Right kidney (tissue), 1 donor: ENCODE data around the gene TPSB2.
"Not testable (repeated sequence)": the region's sequence is repeated elsewhere in the genome, so short reads cannot be mapped to it uniquely, and the experiment has no call there.

Experiments used
- DNase-seq: peaks from one replicate; pipeline ENCODE4 v3.0.0-alpha.2; 2016

The TPSB2 gene

DNA sequence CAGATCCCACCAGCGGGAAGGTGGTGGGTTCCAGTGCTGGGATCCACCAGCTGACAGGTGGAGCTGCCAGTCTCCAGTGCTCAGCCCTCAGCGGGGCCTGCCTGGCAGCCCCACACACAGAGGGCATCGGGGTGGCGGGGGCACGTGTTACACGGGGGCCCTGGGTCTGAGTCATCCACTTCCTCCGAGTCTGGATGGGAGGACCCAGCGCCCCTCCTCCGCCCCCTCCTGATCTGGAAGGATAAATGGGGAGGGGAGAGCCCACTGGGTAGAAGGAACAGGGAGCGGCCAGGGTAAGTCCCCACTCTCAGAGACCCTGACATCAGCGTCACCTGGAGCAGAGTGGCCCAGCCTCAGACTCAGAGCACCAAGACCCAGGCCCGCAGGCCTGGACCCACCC is 10.5 kb upstream of the TPSB2 start, which contains the start of gene TPSAB1:
Gene TPSAB1 (plus strand): TSS at position 270 of the 400 bp plus-strand sequence. CDS start 234 bp downstream, outside the sequence.
- DNase-seq: not testable (repeated sequence)

DNA sequence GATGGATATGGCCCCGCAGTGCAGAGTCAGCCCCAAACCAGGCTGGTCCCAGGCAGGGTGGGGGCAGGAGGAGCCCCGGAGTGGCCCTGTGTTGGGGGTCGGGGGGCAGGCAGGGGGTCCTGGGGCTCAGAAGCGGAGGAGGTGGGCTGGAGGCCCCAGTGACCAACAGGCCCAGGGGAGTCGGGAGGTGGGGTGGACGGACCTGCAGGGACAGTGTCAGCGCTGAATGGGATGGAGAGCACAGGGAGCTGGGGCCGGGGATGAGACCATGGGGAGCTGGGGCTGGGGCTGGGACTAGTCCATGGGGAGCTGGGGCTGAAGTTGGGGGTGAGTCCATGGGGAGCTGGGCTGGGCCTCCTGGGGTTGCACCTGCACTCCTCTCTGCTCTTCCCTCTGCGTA is 9.6 kb upstream of the TPSB2 start:
- not testable (repeated sequence) for DNase-seq

DNA sequence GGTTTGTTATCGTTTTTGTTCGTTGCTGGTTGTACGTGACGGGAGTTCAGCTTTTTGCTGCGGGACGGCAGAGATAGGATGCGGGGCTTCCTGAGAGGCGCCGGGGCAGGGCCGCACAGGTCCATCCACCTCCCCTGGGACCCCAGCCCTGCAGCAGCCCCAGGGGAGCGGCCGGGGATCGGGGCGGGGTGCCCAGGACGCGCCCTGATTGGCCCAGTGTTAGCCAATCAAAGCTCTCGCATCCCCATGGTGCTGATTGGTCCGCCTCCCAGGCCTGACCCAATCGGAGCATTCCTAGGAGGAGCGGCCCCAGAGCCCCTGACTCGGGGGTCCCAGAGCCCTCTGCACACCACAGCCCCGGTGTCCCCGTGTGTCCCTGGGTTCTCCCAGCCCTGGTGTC is 8.9 kb upstream of the TPSB2 start:
- DNase-seq: not testable (repeated sequence)

DNA sequence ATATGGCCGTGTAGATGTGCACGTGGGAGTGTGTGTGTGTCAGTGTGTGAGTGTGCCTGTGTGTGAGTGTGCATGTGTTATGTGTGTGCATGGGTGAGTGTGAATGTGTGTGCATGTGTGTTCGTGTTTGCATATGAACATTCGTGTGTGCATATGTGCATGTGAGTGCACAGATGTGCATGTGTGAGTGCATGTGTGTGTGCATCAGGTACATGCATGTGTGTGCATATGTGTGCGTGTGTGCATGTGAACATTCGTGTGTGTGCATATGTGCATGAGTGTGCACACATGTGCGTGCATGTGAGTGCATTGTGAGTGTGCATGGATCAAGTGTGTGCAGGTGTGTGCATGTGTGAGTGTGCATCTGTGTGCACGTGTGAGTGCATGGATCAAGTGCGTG is 8.0 kb upstream of the TPSB2 start:
- DNase-seq: no peak

DNA sequence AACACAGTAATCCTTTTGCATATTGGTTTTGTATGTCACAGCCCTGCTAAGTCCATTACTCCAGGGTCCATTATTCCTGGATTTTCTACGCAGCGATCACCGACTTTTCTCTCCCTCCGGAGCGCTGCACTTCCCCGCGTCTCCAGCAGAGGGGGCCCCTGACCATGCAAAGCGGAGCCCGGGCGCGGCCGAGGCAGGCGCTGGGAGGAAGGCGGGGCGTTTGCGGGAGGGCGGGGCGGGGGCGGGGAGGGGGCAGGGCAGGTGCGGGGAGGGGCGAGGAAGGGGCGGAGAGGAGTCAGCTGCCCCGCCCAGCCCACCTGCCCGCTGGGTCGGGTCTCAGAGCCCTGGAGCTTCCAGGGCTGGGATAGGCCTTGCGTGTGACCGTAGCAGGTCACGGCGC is 6.7 kb upstream of the TPSB2 start:
- DNase-seq: not testable (repeated sequence)

DNA sequence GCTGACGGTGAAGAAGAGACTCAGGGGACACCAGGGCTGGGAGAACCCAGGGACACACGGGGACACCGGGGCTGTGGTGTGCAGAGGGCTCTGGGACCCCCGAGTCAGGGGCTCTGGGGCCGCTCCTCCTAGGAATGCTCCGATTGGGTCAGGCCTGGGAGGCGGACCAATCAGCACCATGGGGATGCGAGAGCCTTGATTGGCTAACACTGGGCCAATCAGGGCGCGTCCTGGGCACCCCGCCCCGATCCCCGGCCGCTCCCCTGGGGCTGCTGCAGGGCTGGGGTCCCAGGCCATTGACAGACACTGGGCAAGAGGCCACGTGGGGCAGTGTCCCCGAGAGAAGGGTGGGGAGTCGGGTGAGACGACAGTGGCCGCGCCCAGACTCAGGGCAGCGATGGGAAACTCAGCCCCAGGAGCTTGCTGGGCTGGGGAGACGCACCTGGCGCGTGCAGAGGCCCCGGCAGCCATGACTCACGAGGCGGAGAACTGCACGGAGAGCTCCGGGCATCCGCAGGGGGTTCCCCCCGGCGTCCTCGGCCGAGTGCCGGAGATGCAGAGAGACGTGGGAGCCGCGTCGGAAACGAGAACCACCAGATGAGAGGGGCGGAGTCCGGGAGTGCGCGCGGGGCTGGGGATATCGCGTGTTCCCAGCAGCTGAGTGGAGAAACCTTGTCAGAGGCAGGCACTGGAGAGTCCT is 2.2 kb upstream of the TPSB2 start:
- not testable (repeated sequence) for DNase-seq

DNA sequence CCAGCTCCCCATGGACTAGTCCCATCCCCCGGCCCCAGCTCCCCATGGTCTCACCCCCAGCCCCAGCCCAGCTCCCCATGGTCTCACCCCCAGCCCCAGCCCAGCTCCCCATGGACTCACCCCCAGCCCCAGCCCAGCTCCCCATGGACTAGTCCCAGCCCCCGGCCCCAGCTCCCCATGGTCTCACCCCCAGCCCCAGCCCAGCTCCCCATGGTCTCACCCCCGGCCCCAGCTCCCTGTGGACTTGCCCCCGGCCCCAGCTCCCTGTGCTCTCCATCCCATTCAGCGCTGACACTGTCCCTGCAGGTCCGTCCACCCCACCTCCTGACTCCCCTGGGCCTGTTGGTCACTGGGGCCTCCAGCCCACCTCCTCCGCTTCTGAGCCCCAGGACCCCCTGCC is 1.3 kb upstream of the TPSB2 start:
- not testable (repeated sequence) for DNase-seq

DNA sequence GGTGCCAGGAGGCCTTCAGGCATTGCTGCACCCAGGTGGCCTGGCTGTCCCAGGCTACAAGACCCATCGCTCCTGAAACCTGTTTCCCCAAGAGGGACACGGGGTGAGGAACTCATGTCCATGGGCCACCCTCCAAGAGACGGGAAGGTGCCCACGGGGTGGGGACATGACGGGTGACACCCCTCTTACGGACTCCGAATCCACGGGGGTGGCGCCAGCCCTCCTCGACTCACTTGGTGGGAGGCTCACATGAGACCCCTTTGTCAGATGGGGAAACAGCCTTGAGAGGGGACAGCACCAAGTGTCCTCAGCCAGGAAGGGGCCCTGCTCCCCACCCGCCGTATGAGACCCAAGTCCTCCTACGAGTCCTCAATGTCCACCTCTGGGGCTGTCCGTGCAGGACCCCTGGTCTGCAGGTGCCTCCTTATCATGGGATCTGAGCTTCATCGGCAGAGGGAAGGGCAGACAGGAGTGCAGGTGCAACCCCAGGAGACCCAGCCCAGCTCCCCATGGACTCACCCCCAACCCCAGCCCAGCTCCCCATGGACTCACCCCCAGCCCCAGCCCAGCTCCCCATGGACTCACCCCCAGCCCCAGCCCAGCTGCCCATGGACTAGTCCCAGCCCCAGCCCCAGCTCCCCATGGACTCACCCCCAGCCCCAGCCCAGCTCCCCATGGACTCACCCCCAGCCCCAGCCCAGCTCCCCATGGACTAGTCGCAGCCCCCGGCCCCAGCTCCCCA is 658 bp upstream of the TPSB2 start:
- not testable (repeated sequence) for DNase-seq

DNA sequence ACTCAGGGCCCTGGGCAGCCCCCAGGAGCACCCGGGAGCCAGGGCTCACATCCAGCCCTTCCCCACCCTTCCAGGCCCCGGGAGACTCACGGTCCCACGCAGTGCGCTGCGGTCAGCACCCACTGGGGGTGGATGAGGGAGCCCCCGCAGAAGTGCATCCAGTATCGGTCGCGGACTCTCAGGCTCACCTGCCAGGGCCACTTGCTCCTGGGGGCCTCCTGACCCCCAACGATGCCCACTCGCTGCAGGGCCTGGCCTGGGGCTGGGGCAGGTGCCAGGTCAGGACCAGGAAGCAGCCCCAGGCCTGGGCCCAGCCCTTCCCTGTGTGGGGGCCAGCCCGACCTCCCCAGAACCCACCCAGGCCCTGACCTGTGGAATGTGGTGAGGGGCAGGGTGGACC is 508 bp downstream of the TPSB2 start:
- DNase-seq: not testable (repeated sequence)

DNA sequence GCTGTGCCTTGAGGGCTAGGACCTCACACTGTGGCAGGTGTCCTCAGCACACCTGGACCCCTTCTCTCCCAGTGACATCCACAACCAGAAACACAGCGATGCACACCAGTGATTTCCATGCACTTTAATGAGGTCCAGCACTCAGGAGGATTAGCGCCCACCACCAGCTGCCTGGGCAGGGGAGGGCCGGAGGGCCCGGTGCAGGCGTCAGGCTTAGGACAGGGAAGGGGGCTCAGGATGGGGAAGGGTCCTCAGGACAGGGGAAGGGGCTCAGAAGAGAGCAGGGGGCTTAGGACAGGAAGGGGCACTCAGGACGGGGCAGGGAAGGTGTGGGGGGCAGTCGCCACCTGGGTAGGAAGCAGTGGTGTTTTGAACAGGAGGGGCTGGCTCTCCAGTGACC is 1.8 kb downstream of the TPSB2 start:
- not testable (repeated sequence) for DNase-seq

DNA sequence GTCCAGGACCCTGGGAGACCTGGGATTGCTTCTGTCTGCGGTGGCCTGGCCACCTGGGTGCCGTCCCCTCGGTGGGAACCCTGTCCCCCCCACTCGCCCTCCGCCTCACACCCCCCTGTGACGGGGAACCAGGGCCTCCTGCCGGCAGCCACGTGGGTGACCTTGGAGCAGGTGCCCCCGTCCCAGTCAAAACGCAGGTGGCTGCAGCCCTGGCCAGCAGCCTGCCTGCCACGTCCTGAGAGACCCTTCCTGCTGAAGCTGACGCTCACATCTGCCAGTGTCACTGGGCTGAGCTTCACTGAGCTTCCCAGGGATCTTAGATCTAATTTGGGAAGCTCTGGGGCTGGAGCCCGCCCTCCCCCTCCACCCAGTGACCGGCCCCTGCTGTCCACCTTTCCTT is 3.3 kb downstream of the TPSB2 start:
- not testable (repeated sequence) for DNase-seq

DNA sequence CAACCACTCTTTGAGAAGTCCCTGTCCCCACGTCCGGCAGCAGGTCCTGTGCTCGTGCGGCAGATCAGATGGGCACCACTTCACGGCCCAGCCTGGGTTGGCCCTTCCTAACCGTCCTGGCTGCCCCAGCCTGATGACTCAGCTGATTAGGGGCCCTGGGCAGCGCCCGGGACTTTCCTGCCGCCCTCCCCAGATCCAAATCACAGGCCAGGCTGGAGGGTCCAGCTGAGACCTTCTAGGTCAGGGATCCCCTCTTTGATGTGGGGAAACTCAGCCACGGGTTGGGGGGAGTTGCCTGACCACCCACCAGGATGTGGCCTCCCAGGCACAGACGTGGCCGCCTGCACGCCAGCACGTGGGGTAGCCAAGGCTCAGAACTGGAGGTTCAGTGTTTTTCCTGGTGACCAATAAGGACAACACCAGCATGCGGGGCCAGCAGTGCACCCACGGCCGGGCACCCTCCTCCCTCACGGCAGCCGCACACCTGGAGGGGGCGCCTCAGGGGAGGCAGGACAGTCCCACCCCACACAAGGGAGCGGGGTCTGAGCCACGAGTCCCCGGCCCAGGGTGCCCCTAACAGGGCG is 4.2 kb downstream of the TPSB2 start:
- peak; percentile 13 for DNase-seq

DNA sequence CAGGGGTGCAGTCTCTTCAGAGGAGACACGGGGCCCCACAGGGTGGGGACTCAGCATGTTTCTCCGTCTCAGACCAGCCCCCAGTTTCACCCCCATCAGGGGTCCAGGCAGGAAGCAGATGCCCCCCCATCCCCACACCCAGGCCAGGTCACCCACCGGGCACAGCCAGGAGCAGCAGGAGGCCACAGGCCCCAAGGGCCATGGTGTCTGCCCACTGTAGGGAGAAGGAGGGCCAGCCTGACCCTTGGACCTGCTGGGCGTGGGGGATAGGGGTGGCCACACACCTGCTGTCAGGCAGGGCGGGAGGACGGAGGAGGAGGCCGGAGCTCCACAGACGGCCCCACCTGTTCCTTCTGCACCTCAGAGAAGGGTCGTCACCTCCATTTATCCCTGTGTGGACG is 4.9 kb downstream of the TPSB2 start, which contains the start of gene TPSG1:
Gene TPSG1 (minus strand): TSS at position 218 of the 401 bp plus-strand sequence. CDS start 16 bp downstream, at position 202.
- DNase-seq: no peak

DNA sequence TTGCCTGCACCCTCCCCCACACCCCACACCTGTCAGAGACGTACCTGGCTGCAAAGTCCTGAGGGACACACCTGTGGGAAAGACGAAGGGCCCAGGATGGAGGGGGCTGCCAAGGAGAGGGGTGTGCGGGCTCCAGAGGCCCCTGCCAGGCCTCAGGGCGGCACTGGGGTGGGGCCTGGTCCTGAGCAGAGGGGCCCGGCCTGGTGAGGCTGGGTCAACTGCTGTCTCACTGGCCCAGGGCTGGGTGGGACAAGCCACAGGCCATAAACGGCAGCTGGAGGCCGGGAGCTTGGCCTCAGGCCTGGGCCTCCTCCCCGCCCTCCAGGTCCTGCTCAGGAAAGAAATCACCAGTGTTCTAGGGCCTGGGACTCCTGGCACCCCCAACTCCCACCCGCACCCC is 5.4 kb downstream of the TPSB2 start:
- no peak for DNase-seq

DNA sequence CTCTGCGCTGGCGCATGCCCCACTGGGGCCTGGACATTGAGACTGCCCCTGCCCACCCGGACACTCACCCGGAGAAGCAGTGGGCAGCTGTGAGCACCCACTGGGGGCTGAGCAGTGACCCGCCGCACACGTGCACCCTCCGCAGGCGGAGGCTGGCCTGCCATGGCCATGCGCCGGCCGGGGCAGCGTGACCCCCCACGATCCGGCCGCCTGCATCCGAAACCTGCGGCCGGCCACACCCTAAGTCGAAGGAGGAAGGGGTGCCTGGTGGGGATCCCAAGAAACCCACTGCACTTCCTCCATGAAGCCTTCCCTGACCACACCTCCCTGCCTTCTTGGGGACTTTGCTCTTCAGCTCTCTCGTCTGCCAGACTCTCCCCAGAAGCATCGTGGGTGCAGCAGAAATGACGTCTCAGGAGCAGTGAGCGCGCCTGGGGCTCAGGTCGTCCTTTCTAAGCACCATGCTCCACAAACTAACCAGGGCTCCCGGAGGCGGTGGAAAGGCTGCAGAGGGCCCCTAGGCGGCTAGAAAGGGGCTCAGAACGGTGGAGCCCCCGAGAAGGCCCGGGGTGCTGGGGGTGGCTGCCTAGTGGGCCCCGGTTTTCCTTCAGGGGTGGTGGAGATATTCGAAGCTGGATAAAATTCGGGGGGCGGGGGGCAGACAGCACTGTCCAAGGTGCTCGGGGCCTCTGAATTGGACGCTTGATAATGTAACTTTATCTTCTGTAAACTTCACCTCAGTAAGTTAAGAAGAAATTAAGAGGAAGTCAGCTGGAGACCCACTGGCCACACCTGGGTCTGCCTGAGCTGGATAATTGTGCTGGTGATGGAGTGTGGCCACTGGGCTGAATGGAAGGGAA is 6.4 kb downstream of the TPSB2 start:
- no peak for DNase-seq

DNA sequence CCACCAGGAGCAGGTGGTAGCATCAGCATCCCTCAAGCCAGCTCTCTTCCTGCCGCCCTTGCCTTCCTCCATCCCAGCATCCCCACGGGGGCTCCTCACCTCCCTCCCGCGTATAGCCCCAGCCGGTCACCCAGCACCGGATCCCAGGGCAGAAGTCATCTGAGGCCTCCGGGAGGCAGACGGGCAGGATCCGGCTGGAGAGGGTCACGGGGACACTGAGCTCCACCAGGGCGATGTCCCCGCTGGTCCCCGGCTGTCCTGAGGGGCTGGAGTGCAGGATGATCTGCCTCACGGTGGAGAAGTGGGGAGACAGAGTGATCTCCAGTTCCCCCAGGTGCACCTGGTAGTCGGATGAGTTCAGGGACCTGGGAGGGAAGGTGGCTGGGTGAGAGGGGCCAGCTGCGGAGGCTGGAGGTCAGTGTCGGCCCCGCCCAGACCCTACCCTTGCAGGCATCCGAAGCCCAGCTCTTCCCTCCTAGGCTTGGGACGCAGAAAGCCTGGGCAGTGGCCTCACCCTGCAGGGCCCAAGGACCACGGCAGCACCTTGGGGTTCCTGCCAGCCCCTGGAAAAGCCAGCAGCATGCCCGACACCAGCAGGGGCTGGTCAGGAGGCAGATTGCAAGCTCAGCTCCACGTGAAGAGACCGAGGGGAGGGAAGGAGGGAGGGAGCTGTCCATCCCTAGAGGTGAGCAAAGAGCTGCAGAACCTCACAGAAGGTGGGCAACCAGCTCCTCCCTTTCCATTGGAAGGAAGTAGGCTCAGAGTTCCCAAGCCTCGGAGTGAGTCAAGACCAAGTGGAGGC is 7.2 kb downstream of the TPSB2 start:
- DNase-seq: no peak

DNA sequence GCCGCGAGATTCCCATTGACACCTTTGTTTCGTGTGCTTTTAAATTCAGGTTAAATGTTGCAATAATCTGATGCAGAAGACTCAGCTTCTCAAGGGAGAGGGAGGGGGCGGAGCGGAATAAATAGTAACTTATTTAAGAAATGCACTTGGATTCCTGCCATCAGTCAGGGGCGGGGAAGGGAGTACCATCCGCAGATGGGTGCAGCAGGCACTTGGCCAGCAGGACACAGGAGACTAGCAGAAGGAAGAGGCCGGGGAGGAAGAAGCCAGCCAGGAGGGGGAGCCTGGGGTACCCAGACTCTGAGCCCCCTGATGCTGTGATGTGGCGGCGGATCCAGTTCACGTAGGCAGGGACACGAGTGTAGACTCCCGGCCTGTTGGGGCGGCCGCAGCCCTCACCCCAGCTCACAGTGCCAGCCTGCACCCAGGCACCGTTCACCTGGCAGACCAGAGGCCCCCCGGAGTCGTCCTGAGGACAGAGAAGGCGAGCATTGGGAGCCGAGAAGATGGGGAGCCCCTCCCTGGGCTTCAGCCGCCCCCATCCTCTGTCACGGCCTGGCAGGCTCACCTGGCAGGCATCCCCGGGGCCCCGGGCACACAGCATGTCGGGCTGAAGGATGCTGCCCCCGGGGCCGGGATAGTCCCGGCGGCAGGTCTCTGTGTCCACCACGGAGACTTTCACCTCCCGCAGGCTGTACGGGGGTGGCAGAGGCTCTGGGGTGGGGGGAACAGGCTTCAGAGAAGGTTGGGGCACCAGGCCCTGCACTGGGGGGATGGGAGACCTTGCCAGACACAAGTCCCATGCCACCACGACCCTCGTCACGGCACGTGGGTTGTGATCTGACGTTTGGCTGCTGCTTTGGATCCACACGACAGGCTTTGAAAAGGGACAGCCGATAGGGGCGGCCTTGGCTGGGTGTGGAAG is 8.1 kb downstream of the TPSB2 start:
- DNase-seq: no peak

DNA sequence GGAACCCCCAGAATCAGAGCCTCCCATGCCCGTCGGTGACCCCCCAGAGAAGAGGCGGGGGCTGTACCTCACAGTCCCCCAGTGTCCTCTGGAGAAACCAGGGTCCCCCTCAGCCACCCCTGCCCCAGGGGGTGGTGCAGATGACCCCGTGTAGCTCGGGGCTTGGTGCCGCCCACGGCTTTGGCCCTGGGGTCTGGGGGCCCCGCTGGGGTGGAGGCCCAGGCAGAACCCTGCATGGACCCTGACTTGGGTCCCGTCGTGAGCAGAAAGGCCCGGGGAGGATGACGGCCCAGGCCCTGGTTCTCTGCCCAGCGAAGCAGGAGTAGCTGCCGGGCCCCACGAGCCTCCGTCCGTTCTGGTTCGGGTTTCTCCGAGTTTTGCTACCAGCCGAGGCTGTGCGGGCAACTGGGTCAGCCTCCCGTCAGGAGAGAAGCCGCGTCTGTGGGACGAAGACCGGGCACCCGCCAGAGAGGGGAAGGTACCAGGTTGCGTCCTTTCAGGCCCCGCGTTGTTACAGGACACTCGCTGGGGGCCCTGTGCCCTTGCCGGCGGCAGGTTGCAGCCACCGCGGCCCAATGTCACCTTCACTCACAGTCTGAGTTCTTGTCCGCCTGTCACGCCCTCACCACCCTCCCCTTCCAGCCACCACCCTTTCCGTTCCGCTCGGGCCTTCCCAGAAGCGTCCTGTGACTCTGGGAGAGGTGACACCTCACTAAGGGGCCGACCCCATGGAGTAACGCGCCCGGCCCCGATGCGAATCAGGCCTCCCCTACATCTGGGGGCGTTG is 8.9 kb downstream of the TPSB2 start:
- no peak for DNase-seq

DNA sequence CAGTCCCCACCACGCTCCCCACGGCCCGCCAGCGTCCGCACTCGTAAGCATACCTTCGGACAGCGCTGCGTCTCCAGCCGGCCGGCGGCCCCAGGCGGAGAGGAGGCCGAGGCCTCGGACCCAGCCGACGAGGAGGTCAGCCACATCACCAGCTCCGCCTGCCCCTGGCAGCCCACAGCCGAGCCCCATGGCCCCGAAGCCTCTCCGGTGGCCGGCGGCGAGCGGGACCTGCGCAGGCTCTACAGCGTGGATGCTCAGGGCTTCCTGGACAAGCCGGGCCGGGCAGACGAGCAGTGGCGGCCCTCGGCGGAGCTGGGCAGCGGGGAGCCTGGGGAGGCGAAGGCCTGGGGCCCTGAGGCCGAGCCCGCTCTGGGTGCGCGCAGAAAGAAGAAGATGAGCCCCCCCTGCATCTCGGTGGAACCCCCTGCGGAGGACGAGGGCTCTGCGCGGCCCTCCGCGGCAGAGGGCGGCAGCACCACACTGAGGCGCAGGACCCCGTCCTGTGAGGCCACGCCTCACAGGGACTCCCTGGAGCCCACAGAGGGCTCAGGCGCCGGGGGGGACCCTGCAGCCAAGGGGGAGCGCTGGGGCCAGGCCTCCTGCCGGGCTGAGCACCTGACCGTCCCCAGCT is 9.8 kb downstream of the TPSB2 start:
- no peak for DNase-seq
